Measurements from ENCODE around the gene TNS3.

The TNS3 gene

DNA sequence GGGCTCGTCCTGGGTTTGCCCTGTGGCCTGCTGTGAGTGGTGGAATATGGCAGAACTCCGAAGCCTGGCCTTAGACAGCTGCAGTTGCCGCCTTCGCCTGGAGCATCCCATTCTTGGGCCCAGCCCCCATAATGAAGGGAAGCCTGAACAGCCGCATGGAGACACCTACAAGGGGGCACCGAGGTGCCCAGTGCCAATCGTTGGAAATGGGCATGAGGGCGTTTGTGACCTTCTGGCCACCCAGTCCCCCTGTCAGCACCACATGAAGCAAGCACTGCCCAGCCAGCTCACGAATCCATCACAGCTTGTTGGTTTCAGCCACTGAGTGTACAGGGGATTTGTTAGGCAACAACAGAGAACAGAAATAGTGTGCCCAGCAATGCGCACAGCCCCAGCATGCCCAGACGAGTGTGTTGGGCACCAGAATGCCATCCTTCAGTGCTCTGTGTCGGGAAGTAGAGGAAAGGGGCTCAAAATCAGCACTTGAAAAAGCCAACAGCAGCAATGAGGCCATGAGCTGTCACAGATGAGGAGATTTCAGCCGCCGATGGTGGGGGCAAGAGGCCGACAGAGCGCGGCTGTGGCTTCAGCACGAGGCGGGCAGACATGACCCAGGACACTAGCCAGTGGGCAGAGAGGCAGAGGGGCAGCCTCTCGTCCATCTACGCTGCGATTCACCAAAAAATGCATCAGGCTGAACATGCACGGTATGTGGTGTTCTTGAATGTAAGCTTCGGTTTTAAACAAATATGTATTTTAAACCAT, 91.2 kb downstream of the TNS3 start:
- POLR2A ChIA-PET = no interaction called here
- CTCF ChIA-PET = interaction anchor here (1.7 kb wide), 1 partner anchor 328 kb away, joined by 4 read pairs; no protein-coding TSS in a partner anchor
- DNase-seq (ENCODE audit: extremely low spot score) = no peak
- TF ChIP-seq, protein P1, sequence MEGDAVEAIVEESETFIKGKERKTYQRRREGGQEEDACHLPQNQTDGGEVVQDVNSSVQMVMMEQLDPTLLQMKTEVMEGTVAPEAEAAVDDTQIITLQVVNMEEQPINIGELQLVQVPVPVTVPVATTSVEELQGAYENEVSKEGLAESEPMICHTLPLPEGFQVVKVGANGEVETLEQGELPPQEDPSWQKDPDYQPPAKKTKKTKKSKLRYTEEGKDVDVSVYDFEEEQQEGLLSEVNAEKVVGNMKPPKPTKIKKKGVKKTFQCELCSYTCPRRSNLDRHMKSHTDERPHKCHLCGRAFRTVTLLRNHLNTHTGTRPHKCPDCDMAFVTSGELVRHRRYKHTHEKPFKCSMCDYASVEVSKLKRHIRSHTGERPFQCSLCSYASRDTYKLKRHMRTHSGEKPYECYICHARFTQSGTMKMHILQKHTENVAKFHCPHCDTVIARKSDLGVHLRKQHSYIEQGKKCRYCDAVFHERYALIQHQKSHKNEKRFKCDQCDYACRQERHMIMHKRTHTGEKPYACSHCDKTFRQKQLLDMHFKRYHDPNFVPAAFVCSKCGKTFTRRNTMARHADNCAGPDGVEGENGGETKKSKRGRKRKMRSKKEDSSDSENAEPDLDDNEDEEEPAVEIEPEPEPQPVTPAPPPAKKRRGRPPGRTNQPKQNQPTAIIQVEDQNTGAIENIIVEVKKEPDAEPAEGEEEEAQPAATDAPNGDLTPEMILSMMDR (IDR thresholded peaks at IDR 0.05; ENCODE audit: control extremely low read depth, extremely low read depth, low read depth, missing control alignments) = no peak

DNA sequence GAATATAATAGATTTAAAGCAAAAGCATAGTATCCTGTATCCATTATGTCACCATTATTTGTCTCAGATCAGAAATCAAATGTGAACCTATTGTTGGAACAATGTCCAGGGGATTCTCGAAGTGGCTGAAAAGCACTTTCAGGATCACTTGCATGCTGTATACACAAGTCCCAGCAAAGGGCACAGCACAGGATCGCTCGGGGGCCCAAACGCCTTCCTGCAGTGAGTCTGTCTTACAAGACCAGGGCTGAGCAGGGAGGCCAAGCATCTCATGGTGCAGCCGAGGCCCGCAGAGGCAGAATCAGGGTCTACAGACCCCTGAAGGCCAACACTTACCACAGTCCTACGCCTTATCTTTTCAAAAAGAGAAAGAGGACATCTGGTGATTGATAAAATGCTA, 92.3 kb downstream of the TNS3 start:
- TF ChIP-seq, protein P1 (IDR thresholded peaks at IDR 0.05; ENCODE audit: control extremely low read depth, extremely low read depth, low read depth, missing control alignments) = no peak
- POLR2A ChIA-PET = no interaction called here
- CTCF ChIA-PET = no interaction called here
- DNase-seq (ENCODE audit: extremely low spot score) = no peak

DNA sequence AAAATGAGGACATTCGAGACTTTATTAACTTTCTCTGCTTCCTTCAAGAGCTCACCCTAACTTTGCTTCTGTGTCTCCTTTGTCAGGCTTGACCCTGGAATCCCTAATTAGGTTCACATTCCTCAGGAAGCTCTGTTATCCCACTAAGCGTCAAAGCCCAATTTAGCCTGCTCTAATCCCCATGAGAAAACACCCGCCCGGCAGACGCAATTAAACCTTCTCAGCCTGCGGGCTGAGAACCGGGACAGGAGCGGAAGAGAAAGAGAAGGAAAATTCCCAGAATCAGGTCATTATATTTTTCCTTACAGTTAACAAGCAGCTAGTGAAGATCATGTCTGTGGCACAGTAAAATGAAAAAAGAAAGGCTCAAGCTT, 93.0 kb downstream of the TNS3 start:
- no peak for DNase-seq (ENCODE audit: extremely low spot score)
- POLR2A ChIA-PET = no interaction called here
- CTCF ChIA-PET = interaction anchor here (1.2 kb wide), 1 partner anchor 9 kb away, joined by 4 read pairs; no protein-coding TSS in a partner anchor
- TF ChIP-seq, protein P1 (IDR thresholded peaks at IDR 0.05; ENCODE audit: control extremely low read depth, extremely low read depth, low read depth, missing control alignments) = no peak

DNA sequence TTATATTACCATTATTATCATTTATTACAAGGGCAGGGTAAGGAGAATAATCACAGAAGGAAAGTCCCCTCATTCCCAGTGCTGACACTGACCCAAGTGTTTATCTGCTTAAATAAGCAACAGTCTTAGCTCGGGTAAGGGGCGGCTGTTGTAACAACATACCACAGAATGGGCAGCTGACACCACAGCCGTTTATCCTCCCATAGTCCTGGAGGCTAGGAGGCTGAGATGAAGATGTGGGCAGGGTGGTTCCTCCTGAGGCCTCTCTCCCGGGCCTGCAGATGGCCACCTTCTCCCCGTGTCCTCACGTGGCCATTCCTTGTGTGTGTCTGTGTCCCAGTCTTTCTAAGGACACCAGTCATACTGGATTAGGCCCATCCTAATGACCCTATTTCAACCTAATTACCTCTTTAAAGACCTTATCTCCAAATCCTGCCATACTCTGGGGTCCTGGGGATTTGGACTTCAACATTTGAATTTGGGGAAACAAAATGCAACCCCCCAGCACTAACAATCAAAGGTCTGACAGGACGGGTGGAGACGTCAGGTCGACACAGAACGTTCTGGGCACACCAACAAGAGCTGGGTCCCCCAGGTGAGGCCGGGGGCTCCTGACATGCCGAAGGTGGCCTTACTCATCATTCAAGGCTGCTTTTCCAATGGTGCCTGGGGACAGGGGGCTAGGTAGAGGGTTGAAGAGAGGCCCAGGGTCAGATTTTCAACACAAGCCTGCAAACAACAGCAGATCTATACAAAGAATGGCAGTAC, 93.5 kb downstream of the TNS3 start:
- POLR2A ChIA-PET = no interaction called here
- TF ChIP-seq, protein P1 (IDR thresholded peaks at IDR 0.05; ENCODE audit: control extremely low read depth, extremely low read depth, low read depth, missing control alignments) = no peak
- no peak for DNase-seq (ENCODE audit: extremely low spot score)
- CTCF ChIA-PET = interaction anchor here (1.2 to 1.9 kb wide), 2 partner anchors 8 kb away, joined by 4 read pairs; no protein-coding TSS in a partner anchor

DNA sequence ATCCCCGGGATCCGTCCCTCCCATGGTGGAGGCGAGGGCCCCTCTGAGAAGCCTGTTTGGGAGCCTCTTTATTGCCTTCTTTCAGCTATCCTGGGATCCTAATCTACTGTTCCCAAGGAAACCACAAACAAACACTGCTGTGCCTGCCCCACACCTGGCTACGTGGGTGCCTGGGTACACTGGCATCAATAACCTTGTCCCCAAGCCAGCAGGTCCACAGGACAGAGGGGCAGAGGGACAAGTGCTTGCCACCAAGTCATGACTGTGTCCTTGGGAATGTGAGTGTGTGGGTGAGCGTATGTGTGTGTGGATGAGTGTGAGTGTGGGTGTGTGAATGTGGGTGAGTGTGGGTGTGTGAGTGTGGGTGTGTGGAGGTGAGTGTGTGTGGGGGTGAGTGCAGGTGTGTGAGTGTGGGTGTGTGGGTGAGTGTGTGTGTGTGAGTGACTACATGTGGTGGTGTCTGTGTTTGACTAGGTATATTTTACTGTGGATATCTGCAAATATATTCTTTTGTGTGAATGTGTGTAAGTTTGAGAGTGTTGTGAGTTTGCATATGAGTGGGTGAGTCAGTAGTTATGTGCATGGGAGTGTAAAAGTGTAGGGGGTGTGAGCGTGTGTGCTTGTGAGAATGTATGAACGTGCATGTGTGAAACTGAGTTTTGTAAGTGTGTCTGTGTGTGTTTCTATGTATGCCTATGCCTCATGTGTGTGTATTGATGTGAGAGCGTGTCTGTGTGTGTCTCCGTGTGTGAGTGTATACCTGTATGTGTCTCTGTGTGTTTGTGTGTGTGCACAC, 96.1 kb downstream of the TNS3 start:
- TF ChIP-seq, protein P1 (IDR thresholded peaks at IDR 0.05; ENCODE audit: control extremely low read depth, extremely low read depth, low read depth, missing control alignments) = no peak
- POLR2A ChIA-PET = no interaction called here
- DNase-seq (ENCODE audit: extremely low spot score) = no peak
- CTCF ChIA-PET = interaction anchor here (1.1 to 1.9 kb wide), 3 partner anchors 10 to 333 kb away, joined by 4 to 8 read pairs (median 4); no protein-coding TSS in a partner anchor

Measured in GM10248 (cell line).